Pancreas (tissue), 10 donors: ENCODE results near the gene GRAMD2B. TPM values are rescaled to one million over a fixed set of nuclear protein-coding genes. Genes with fewer than 3 reads are reported as not detected.
"Not testable (repeated sequence)": the region's sequence is repeated elsewhere in the genome, so short reads cannot be mapped to it uniquely, and the experiment has no call there.

Experiments
- ATAC-seq, 4 donors: fragments of 200-7000 bp; cut with Tn5 transposase; one replicate each; pipeline versions ENCODE4 v1.8.0 to v1.9.1; 2020; ENCODE audit warnings: mild to moderate bottlenecking in 4 of 4, moderate library complexity in 4 of 4
- DNase-seq, 6 donors: peaks; one replicate each; pipeline ENCODE4 v3.0.0-alpha.2; 2020
- FAIRE-seq: peaks from 2 replicates; lab custom pipeline; 2012; peaks lifted over from hg19 to GRCh38; lab: Jason Lieb, UNC
- H3K27ac ChIP-seq, 4 donors: fragments of 200-600 bp; sonication (generic); 1 replicate in 3 of 4; 2 replicates in 1 of 4; pipeline versions ENCODE4 v1.5.0 to v1.8.0; 2020
- H3K27me3 ChIP-seq, 4 donors: fragments of 200-600 bp; one replicate each; pipeline ENCODE4 v1.8.0; 2021
- H3K36me3 ChIP-seq, 3 donors: fragments of 200-600 bp; sonication (generic) in 1 of 3; one replicate each; pipeline versions ENCODE4 v1.5.0 to v1.8.0; 2020 to 2021
- H3K4me1 ChIP-seq, 3 donors: fragments of 200-600 bp; one replicate each; pipeline ENCODE4 v1.8.0; 2021
- H3K4me3 ChIP-seq, 4 donors: fragments of 200-600 bp; sonication (generic) in 2 of 4; one replicate each; pipeline versions ENCODE4 v1.5.0 to v1.8.0; 2020 to 2021
- H3K9me3 ChIP-seq, 4 donors: fragments of 200-600 bp; one replicate each; pipeline ENCODE4 v1.8.0; 2021
- WGBS, 2 donors: extraction: QIAGEN DNeasy Blood & Tissue Kit; methylation state at CpG; one replicate each; pipeline ENCODE4 v1.1.7; 2013; 5-methylcytosine and 5-hydroxymethylcytosine counted together
- intact Hi-C, 3 donors: fragments of 100-400 bp; cut with DNase I; formaldehyde crosslinking; loops; one replicate each; pipeline versions ENCODE4 v1.11.1 to v1.14.2; 2022
- polyA plus RNA-seq, 2 donors: library from polyadenylated mRNA; stranded (reverse); fragments of 200-250 nt; gene quantifications; one replicate each; pipeline ENCODE4 v1.2.3, GENCODE V29; 2013
- total RNA-seq, 6 donors: library from RNA; stranded (reverse); fragmentation: NEBNext Ultra II Directional in 4 of 6; extraction: Animal tissue kit (Norgen Biotek cat#: 25700) in 4 of 6; gene quantifications; one replicate each; pipeline versions ENCODE4 v1.2.1 to v1.2.4, GENCODE V29; 2021 to 2023
- TF ChIP-seq, protein P1 (sequence below), 4 donors: fragments of 200-600 bp; sonication (generic) in 3 of 4; IDR thresholded peaks; one replicate each; pipeline versions ENCODE4 v1.5.0 to v1.8.0; 2021; ENCODE audit warnings: antibody characterized with exemption in 4 of 4
- donor health status: healthy with polysubstance abuse.
- donor health status: DM: no; HTN: no; CAD: no; lungs with moderate emphysema.
- donor health status: DM: no; HTN: no; CAD: no.
- donor health status: control.
- donor health status: control.
- donor health status: Bipolar disorder and iron deficiency.
- donor health status: DM: yes; HTN: yes; CAD: no.
- donor health status: DM: no; HTN: no; CAD: no.
- donor health status: DM: no; HTN: no; CAD: no.
- donor health status: DM: yes; HTN: yes; CAD: no.

Gene GRAMD2B, protein sequence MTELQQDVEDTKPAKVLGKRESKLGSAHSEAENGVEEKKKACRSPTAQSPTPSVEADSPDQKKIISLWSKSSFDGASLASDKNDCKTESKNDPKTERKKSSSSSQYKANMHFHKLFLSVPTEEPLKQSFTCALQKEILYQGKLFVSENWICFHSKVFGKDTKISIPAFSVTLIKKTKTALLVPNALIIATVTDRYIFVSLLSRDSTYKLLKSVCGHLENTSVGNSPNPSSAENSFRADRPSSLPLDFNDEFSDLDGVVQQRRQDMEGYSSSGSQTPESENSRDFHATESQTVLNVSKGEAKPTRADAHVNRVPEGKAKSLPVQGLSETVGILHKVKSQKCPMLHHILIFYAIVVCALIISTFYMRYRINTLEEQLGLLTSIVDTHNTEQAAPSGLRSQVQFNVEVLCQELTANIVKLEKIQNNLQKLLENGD
- total RNA-seq: 10 to 100 TPM in 1 of 6 donors, 1 to 10 TPM in 5; 4.5 to 10.3 (median 6.5) TPM
- polyA plus RNA-seq: 10 to 100 TPM in 1 of 2 donors, 1 to 10 TPM in 1; 4.4 to 11.8 TPM

DNA sequence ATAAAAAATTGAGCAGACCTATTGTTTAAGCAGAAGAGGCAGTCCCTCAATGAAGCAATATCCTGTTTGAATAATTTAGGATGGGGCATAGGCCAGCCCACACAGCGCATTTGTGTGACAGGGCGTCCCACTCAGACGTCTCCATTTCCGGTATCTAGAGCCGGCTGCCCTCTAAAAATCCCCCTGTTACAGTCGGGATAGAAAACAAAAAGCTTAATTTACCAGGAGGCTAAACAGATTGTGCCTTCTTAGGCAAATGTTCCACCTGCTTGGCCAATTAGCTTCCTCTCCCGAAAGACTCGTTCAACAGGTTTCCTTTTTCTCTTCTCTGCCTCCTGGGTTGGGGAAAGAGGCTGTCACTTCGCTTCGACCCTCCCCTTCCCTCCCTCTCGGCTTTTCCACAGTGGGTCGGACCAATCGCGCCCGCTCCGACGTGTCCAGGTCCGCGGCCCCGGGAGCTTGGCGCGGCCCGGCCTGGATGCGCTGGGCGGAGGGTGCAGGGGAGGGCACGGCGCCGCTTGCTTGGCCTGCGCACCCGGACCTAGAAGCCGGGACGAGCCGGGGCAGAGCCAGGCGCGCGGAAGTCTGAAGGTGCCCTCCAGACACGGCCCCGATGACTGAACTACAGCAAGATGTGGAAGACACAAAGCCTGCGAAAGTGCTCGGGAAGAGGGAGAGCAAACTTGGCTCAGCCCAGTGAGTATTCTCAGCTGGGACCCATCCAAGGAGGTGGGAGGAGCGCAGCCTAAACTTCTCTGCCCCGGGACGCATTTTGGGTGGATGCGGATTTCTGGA lies at the start of gene GRAMD2B:
Gene GRAMD2B (plus strand): TSS at position 416 of the 795 bp plus-strand sequence. CDS start 198 bp downstream, at position 614.
- H3K9me3 ChIP-seq: no peaks in the 10 kb centered on the region
- H3K27ac ChIP-seq: peak within 1 kb of the TSS; percentile 49 to 92 (median 74)
- 0 to 1% methylated on average over 44 of the region's 44 CpGs for WGBS, 2 donors
- peak; percentile 98 to 99 (median 99) for ATAC-seq
- H3K4me3 ChIP-seq: peak within 1 kb of the TSS; percentile 45 to 57 (median 50)
- intact Hi-C loops: no loop called here
- TF ChIP-seq, protein P1, sequence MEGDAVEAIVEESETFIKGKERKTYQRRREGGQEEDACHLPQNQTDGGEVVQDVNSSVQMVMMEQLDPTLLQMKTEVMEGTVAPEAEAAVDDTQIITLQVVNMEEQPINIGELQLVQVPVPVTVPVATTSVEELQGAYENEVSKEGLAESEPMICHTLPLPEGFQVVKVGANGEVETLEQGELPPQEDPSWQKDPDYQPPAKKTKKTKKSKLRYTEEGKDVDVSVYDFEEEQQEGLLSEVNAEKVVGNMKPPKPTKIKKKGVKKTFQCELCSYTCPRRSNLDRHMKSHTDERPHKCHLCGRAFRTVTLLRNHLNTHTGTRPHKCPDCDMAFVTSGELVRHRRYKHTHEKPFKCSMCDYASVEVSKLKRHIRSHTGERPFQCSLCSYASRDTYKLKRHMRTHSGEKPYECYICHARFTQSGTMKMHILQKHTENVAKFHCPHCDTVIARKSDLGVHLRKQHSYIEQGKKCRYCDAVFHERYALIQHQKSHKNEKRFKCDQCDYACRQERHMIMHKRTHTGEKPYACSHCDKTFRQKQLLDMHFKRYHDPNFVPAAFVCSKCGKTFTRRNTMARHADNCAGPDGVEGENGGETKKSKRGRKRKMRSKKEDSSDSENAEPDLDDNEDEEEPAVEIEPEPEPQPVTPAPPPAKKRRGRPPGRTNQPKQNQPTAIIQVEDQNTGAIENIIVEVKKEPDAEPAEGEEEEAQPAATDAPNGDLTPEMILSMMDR (IDR thresholded peaks at IDR 0.05): no peak
- H3K27me3 ChIP-seq: no peaks in the 10 kb centered on the region
- H3K4me1 ChIP-seq: peaks cover 0 to 6% (median 0%) of the 10 kb centered on the region in 3 donors
- DNase-seq: peak; percentile 82 to 90 (median 86)
- no peaks in the 10 kb centered on the region for H3K36me3 ChIP-seq
- FAIRE-seq: peak; percentile 63

GRCh38 chr5:126374109-126374416 lies 49.1 kb upstream of the GRAMD2B start:
- WGBS, 2 donors: 55 to 58% methylated on average over 1 of the region's 1 CpG
- intact Hi-C loops: no loop called here
- Histone ChIP-seq H3K36me3 (no peaks in the 10 kb centered on the region), H3K9me3 (no peaks in the 10 kb centered on the region), H3K4me3 (peak overlapping the region in 2 of 4 donors; percentile 2 to 8), H3K4me1 (peaks cover 25 to 35% (median 33%) of the 10 kb centered on the region in 3 donors), H3K27me3 (no peaks in the 10 kb centered on the region), H3K27ac (no peak overlapping the region)
- DNase-seq (no peak), ATAC-seq (no peak), FAIRE-seq (no peak)
- TF ChIP-seq, protein P1 (IDR thresholded peaks at IDR 0.05): no peak

DNA sequence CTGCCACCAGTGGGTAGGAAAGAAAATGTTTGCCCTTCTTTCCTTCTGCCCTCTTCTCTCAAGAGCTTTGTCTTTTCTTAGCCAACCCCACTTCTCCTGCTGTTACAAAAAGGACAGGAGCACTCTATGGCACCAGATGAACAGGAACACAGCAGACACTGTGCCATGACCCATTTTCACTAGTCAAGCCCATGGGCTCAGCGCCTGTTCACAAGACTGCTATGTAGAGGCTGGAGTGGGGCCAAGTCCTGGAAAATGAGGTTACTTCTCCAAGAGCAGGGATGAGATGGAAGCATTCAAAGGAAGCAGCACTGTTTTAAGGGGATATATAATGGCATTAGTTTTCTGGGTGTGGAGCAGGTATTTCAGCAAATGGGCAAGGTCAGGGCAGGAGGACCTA lies 46.8 kb upstream of the GRAMD2B start:
- TF ChIP-seq, protein P1 (IDR thresholded peaks at IDR 0.05): no peak
- Histone ChIP-seq H3K4me1 (peaks cover 10 to 15% (median 14%) of the 10 kb centered on the region in 3 donors), H3K9me3 (no peaks in the 10 kb centered on the region), H3K36me3 (no peaks in the 10 kb centered on the region), H3K27ac (no peak overlapping the region), H3K4me3 (no peak overlapping the region), H3K27me3 (no peaks in the 10 kb centered on the region)
- DNase-seq (no peak), FAIRE-seq (no peak), ATAC-seq (no peak)
- WGBS, 2 donors: 82 to 87% methylated on average over 1 of the region's 1 CpG
- intact Hi-C loops: no loop called here

GRCh38 chr5:126377424-126377823 lies 45.8 kb upstream of the GRAMD2B start:
- Histone ChIP-seq H3K27ac (no peak overlapping the region), H3K4me3 (no peak overlapping the region), H3K4me1 (peaks cover 9 to 14% (median 10%) of the 10 kb centered on the region in 3 donors), H3K27me3 (no peaks in the 10 kb centered on the region), H3K9me3 (no peaks in the 10 kb centered on the region), H3K36me3 (no peaks in the 10 kb centered on the region)
- intact Hi-C loops: no loop called here
- WGBS, 2 donors: 60 to 73% methylated on average over 2 of the region's 2 CpGs
- FAIRE-seq (no peak), DNase-seq (no peak), ATAC-seq (no peak)
- TF ChIP-seq, protein P1 (IDR thresholded peaks at IDR 0.05): no peak

DNA sequence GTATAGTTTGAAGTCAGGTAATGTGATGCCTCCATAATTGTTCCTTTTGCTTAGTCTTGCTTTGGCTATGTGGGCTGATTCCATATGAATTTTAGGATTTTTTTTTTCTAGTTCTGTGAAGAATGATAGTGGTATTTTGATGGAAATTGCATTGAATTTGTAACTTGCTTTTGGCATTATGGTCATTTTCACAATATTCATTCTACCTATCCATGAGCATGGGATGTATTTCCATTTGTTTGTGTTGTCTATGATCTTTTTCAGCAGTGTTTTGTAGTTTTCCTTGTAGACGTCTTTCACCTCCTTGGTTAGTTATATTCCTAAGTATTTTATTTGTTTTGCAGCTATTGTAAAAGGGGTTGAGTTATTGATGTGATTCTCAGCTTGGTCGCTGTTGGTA lies 42.9 kb upstream of the GRAMD2B start:
- H3K36me3 ChIP-seq, H3K27ac ChIP-seq, H3K4me3 ChIP-seq, DNase-seq, H3K9me3 ChIP-seq, FAIRE-seq, H3K4me1 ChIP-seq, ATAC-seq, intact Hi-C loops, H3K27me3 ChIP-seq: not testable (repeated sequence)
- 93 to 94% methylated on average over 2 of the region's 2 CpGs for WGBS, 2 donors
